Stimulated activated CD4-positive, alpha-beta T cell treated with anti-CD3 and anti-CD28 coated beads, Interleukin-2, amount 100 ng/mL, for 48 hours (primary cell): Measurements from ENCODE around the gene PTHLH.

Experiments
- DNase-seq, 2 donors: peaks; one replicate each; pipeline ENCODE4 v3.0.0-alpha.2; 2020

Gene PTHLH

DNA sequence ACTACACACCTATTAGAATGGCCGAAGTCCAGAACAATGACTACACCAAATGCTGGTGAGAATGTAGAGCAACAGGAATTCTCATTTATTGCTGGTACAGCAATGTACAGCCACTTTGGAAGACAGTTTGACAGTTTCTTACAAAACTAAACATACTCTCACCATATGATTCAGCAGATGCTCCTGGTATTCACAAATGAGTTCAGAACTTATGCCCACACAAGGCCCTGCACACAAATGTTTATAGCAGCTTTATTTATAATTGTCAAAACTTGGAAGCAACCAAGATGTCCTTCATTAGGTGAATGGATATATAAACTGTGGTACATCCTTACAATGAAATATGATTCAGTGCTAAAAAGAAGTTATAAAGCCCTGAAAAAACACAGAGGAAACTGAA, 38.3 kb downstream of the PTHLH start:
- DNase-seq: no peak

GRCh38 chr12:27931390-27931789, 41.1 kb downstream of the PTHLH start:
- DNase-seq: no peak

- DNase-seq: no peak
Observed at GRCh38 chr12:27927347-27927746, 45.2 kb downstream of the PTHLH start.

DNA sequence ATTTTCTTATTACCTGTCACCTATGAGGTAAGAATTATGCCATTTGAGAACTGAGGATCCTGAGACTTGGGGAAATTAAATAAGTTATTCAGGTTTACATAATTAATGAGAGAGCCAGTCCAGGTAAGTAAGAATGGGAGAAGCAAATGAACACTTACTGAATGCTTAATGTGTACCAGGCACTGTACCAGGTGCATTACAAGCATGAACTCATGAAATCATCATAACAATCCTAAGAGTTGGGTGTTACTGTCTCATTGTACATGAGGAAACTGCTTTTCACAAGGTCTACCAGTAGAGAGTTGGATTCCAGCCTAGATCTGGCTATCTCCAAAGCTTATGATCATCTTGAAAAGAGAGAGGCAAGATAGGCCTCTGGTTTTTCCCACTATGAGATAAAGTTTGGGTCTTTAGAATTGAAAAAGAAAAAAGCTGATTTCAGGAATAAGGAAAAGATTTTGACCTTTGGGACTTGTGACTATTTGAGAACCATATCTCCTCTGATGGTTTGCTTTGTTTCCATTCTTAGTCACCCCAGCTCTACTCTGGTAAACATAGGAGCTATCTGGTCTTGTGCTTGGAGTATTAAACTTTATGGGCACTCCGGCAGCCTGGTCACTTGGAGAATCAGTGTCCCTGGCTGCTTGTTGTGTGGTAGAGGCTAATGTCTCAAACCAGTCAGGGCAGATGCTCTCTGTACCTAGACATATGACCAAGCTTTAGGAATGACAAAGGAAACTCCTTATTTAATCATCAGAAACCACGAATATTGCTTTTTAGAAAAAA, 48.0 kb downstream of the PTHLH start:
- no peak for DNase-seq

- no peak for DNase-seq
Observed at GRCh38 chr12:27922531-27923139, 49.9 kb downstream of the PTHLH start.

DNA sequence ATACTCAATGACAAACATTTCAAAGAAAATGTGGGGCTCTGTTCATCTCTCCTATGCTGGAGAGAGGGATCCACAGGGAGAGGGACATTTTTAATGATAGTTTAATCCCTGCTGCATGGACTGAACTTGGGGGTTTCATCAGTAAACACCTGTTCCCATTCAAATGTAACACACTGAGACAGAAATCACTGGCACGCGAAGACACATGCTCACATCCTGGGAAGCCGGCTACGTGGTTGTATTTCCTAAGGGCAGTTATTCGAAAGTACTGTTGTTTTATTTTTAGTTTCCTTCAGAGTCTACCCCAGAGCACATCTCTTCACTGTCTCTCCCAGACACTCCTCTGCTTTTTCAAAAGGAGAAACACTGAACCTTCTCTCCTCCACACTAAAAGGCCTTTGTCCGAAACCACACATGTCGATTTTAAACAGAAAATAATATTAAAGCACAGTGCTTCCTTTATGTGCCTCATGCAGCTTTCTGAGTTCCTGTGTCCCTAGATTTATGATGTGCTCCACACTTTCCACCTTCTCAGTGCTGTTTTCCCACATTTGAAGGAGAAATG, 52.8 kb downstream of the PTHLH start:
- DNase-seq: no peak

DNA sequence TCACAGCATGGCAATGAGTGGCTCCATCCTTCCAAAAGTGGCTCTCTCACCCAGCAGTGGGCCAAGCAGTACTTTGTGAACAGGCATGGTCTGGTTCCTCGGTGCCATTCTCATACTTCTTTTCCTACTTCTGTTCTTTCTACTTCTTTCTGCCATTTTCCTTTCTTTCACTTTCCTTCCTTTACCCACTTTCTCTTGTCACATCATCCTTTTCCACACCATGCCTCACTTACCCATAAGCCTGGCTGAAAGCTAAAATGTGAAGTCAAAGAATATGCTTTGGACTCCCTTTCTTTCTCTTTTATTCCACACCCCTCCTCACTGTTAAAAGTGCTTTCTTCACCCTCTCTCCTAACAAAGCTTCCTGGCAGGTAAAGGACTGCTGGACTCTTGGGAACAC, 57.0 kb downstream of the PTHLH start:
- DNase-seq: no peak

GRCh38 chr12:27915021-27915420, 57.5 kb downstream of the PTHLH start:
- no peak for DNase-seq

DNA sequence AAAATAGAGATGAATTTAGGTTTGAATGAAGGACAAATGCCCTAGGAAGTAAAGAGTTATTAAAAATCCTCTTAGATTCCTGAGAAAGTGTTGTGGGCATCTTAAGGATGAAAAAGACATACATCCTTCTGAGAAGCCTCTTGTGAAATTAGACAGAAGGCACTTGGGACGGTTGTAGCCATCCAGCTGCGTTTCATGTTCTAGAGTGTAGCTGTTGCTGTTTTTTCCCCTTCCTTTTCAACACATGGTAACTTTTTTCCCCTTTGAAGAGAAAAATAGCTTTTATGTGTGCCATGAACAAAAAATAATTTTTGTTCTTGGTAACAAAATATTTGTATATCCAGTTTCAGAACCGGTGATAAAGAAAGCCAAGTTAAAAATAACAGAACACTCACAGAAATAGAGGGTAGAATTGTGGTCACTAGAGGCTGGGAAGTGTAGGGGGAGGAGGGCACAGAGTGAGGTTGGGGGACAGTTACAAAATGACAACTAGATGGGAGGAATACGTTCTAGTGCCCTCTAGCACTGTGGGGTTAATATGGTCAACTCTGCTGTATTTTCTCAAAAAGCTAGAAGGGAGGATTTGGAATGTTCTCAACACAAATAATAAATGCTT, 58.4 kb downstream of the PTHLH start:
- no peak for DNase-seq

DNA sequence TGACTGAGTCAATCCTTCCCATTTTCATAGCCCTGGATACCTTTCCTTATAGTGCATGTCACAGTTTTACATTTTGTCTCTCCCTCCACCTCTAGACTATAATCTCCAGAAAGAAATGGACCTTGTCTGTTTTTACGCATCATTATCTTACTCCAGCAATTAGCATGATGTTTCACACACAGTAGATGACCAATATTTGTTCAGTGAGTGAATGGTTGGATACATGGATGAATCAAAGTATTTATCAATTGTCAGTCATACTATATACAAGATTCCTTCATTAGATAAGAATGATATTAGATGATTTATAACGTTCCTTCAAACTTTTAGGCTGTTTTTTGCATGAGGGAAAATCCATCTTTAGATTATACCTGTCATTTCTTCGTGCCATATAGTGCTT, 61.1 kb downstream of the PTHLH start:
- DNase-seq: no peak
